ENCODE data around the gene NFATC2.

- TF ChIP-seq POLR2A (IDR thresholded peaks at IDR 0.05) (no peak), CTCF (IDR thresholded peaks at IDR 0.05) (no peak), POLR2AphosphoS5 (IDR thresholded peaks at IDR 0.05) (no peak)
Measured at GRCh38 chr20:51378171-51378928, 164.2 kb downstream of the NFATC2 start.

Data from breast epithelium (tissue), 3 donors.